Stimulated activated CD4-positive, alpha-beta T cell treated with anti-CD3 and anti-CD28 coated beads, Interleukin-15, amount 100 ng/mL, for 48 hours (primary cell): ENCODE measurements around the gene KCNG1.
"Not testable (repeated sequence)": the region's sequence is repeated elsewhere in the genome, so short reads cannot be mapped to it uniquely, and the experiment has no call there.

ENCODE experiments used
- DNase-seq, 2 donors: peaks; one replicate each; pipeline ENCODE4 v3.0.0-alpha.2; 2020; ENCODE audit warnings: low read depth in 2 of 2

The KCNG1 gene

DNA sequence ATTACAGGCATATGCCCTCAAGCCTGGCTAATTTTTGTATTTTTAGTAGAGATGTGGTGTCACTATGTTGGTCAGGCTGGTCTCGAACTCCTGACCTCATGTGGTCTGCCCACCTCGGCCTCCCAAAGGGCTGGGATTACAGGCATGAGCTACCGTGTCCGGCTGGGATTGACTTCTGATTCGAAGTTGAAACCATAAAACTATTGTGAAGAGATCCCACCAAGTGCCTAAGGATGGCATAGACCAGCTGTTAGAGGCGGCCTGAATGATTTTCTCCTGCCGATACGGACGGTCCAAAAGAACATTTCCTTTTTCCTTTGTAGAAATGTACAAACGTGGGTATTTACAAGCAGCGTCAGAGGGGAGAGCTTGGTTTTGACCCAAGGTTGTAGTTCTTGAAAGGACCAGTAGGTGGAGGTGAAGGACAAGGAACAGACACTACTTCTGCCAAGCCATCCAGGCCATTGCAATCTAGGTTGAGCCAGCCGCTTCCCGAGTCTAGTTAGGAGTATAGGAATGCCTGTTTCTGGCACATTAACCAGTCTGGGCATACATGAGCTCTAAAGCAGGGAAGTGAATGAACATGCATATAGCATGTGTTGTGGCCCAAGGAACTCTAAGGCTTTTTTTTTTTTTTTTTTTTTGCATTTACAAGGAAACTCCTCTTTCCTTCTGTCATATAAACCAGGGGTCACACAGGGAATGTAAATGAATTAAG lies 35.3 kb downstream of the KCNG1 start:
- DNase-seq, result peak in 1 of 2 donors; percentile 59

DNA sequence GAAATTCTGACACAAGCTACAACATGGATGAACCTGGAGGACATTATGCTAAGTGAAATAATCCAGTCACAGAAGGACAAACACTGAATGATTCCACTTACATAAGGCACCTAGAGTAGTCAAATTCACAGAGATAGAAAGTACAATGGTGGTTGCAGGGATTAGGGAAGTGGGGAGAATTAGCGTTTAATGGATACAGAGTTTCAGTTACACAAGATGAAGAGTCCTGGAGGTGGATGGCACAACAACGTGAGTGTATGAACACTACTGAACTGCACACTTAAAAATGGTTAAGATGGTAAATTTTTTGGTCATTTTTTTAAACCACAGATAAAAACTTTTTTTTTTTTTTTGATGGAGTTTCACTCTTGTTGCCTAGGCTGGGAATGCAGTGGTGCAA lies 39.6 kb downstream of the KCNG1 start:
- DNase-seq, result no peak

- no peak for DNase-seq
These were observed 40.5 kb downstream of the KCNG1 start for GRCh38 chr20:50982363-50982762.

- DNase-seq, result no peak
These were observed 41.2 kb downstream of the KCNG1 start for GRCh38 chr20:50981714-50982048.

DNA sequence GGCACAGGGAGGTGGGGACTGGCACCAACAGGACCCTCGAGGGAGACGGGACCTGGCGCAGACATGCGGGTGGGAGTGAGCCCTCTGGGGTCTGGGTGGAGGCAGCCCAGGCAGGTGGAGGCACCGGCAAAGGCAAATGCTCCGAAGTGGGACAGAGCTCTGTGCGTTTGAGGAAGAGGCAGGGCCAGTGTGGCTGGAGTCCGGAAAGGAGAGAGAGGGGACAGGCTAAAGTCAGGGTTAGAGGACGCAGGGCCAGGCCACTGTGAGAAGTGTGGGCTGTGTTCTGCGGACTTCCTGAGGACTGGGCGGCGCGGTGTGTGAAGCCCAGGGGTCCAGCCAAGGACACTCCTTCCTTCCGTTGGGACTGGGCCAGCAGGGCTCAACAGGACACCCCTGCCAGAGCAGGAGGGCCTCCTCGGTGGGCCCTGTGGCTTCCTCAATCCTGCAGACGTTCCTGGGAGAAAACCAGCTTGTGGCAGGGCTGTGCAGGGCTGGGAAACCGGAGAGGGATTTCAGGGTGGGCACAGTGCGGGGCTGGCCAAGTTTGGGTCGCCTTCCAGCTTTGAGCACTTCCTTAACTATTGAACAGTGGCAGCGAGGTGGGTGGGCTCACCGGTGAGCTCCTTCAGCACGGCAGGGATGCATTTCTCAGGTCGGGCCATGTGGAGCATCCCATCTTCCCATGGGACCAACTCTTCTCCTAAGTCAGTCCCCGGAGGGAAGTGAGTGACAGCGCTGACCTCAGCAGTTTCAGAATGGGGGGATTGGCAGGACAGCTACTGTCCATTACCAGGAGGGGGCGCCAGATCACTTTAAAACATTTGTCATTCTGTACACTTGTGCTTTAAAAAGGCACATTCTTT lies 41.8 kb downstream of the KCNG1 start:
- DNase-seq, result peak; percentile 50 to 66

DNA sequence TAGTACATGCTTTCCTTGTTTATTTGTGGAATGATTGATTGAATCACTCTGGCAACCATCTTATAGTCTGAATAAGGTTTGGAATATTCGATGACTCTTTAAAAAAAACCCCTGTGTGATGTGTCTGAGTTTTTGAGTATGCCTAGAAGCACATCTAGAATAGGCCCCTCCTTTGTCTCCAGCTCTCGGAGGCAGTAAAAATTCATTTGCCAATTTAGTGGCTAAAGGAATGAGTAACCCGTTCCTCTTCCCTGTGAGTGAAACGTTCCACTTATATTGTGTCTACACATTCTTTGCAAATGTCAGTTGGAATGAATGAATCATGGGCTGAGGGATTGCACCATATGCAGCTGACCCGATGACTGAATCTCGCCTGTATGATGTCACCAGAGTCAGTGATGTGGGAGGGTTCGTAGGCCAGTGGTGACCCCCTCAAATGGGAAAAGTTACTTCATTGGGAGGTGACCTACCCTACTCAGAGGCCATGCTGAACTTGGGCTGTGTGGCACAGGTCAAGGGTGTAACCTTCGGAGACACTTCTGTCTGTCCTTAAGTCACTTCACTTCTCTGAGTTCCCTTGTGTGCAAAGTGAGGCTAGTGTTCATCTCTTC lies 42.7 kb downstream of the KCNG1 start:
- peak; percentile 43 to 46 for DNase-seq

- not testable (repeated sequence) for DNase-seq
These were observed 44.4 kb downstream of the KCNG1 start for GRCh38 chr20:50978533-50978932.

- no peak for DNase-seq
These were observed 45.6 kb downstream of the KCNG1 start for GRCh38 chr20:50977066-50978021.

DNA sequence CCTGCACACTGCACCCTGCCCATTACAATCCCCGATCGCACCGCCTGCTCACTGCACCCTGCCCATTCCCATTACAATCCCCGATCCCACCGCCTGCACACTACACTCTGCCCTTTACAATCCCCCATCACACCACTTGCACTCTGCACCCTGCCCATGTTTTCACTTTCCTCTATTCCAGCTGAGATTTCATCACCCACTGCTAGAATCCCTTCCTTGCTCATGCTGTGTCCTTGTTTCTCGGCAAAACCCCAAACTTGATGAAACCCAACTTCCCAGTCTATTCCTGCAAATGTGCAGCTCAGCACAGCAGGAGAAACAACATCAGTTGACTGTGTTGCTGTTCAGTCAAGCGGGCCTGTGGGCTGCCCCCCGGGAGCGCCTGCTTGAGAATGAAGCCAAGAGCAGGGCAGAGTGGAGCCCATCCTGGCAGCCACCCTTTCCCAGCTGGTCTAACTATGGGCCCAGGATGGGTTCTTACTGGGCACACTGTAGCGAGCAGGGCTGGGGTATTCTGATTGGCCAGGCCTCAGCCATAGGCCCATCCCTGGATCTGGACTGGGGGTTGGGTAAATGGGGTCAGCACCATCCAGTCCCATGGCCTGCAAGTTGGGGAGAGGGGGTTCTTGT lies 47.1 kb downstream of the KCNG1 start:
- no peak for DNase-seq

- no peak for DNase-seq
These were observed 53.0 kb downstream of the KCNG1 start for GRCh38 chr20:50969912-50970311.

DNA sequence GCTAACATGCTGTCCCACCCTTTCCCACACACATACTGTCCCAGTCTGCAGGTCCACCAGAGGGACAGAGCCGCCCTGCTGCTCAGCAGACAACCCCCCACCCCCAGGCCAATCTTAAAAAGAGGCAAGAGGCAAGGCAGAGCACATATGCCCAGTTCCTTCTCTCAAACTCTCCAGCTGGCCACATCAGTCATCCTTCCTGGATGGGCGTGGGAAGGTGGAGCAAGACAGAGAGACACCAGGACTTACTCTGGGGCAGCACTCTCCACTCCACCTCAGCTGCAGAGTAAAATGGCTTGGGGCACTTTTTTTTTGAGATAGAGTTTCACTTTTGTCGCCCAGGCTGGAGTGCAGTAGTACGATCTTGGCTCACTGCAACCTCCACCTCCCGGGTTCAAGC lies 53.5 kb downstream of the KCNG1 start:
- DNase-seq, result no peak

GRCh38 chr20:50968289-50968688 lies 54.6 kb downstream of the KCNG1 start:
- DNase-seq, result no peak

- no peak for DNase-seq
These were observed 55.3 kb downstream of the KCNG1 start for GRCh38 chr20:50967586-50967985.

DNA sequence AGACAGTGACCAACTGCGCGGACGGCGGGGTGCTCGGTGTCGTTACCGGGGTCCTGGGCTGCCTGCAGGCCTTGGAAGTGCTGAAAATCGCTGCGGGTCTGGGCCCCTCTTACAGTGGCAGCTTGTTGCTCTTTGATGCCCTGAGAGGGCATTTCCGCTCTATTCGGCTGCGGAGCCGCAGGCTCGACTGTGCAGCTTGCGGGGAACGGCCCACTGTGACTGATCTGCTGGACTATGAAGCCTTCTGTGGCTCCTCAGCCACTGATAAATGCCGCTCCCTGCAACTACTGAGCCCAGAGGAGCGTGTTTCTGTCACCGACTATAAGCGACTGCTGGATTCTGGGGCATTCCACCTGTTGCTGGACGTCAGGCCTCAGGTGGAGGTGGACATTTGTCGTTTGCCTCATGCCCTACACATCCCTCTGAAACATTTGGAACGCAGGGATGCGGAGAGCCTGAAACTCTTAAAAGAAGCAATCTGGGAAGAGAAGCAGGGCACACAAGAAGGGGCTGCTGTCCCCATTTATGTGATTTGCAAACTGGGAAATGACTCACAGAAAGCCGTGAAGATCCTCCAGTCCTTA lies 63.3 kb downstream of the KCNG1 start:
- no peak for DNase-seq

DNA sequence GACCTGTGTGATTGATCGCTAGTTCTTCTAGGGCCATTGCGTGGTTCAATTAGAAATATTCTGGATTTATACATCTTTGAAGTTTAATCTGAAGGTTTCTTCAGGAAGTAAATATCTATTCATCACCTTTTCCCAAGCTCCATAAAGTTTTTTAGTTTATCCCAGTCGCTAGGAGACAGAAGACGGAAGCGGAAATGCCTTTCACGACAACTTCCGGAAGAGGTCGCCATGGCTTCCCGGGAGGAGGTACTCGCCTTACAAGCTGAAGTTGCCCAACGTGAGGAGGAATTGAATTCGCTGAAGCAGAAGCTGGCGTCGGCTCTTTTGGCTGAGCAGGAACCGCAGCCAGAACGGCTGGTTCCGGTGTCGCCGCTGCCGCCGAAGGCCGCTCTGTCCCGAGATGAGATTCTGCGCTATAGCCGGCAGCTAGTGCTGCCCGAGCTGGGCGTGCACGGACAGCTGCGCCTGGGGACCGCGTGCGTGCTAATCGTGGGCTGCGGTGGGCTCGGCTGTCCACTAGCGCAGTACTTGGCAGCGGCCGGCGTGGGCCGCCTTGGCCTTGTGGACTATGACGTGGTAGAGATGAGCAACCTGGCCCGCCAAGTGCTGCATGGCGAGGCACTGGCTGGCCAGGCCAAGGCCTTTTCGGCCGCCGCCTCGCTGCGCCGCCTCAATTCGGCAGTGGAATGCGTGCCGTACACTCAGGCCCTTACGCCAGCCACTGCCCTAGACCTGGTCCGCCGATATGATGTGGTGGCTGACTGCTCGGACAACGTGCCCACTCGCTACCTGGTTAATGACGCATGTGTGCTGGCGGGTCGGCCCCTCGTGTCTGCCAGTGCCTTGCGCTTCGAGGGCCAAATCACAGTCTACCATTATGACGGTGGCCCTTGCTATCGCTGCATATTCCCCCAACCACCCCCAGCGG lies 64.0 kb downstream of the KCNG1 start, which contains the start of gene MOCS3:
Gene MOCS3 (plus strand): TSS at position 204 of the 928 bp plus-strand sequence. CDS start 25 bp downstream, at position 229.
- peak; percentile 65 to 67 for DNase-seq

- peak; percentile 79 to 80 for DNase-seq
These were observed 64.9 kb downstream of the KCNG1 start, which contains the start of gene DPM1 for GRCh38 chr20:50957798-50958614. TSS of gene DPM1 (minus strand) at chr20:50958532. CDS start at chr20:50958523, 9 bp downstream.

DNA sequence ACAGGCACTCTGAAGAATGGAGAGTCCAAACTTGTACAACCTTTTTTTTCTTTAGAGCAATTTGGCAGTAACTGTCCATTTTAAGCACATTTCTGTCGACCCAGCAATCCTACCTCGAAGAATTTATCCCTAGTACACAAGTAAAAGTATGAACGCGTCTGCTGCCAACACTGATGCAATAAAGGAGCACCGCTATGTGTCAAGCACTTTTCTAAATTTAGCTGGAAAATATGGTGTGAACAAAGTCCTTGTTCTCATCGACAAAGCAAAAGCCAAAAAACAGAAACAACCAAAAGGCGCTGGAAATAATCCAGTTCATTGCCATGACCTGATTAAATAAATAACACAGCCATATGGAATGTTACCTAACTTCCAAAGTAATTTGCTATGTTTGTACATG lies 65.6 kb downstream of the KCNG1 start:
- DNase-seq, result no peak

DNA sequence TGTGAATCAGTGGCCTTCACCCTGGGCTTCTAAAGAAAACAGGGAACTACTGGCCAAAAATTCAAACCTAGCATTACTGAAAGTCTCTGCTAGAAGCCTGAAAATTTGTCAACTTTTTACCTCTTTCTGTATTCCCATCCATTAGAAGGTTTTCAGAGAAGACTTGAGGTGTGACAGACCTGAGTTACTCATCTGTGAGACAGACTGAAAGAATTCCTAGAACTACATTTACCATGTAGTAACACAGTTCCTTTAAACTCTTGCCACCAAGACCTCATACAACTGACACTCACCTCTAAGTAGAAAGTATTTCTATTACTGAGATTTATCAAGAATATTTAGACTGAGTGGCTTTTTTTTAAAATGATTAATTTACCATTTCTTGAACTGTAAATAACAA lies 69.1 kb downstream of the KCNG1 start:
- no peak for DNase-seq
